H9 (cell line): ENCODE measurements around the gene TRPM3. TPM values are rescaled to one million over a fixed set of nuclear protein-coding genes. Genes with fewer than 3 reads are reported as not detected.

Experiments used
- DNase-seq: peaks from one replicate; pipeline ENCODE4 v3.0.0-alpha.2; 2017
- H2AFZ ChIP-seq: one replicate; pipeline ENCODE4 v1.6.1; 2013; ENCODE audit warnings: mild to moderate bottlenecking, low read length, control low read depth, moderate library complexity
- H2AK5ac ChIP-seq: 2 replicates; pipeline ENCODE4 v1.6.1; 2013; ENCODE audit warnings: low read length, control low read depth, mixed read lengths; ENCODE audit not compliant: insufficient read length
- H2BK120ac ChIP-seq: one replicate; pipeline ENCODE4 v1.6.1; 2013; ENCODE audit warnings: low read depth, mild to moderate bottlenecking, low read length, control low read depth, inconsistent platforms; ENCODE audit not compliant: poor library complexity, severe bottlenecking
- H2BK12ac ChIP-seq: 2 replicates; pipeline ENCODE4 v1.6.1; 2013; ENCODE audit warnings: low read length, control low read depth, mixed read lengths, low read depth; ENCODE audit not compliant: insufficient read length
- H2BK15ac ChIP-seq: 2 replicates; pipeline ENCODE4 v1.6.1; 2013; ENCODE audit warnings: low read depth, low read length, control low read depth
- H2BK20ac ChIP-seq: one replicate; pipeline ENCODE4 v1.6.1; 2013; ENCODE audit warnings: low read depth, mild to moderate bottlenecking, low read length, control low read depth, inconsistent platforms; ENCODE audit not compliant: poor library complexity, severe bottlenecking
- H2BK5ac ChIP-seq: 2 replicates; pipeline ENCODE4 v1.6.1; 2013; ENCODE audit warnings: low read length, control low read depth, mixed read lengths; ENCODE audit not compliant: insufficient read length
- H3K14ac ChIP-seq: 2 replicates; pipeline ENCODE4 v1.6.1; 2013; ENCODE audit warnings: low read length, control low read depth; ENCODE audit not compliant: insufficient read depth
- H3K18ac ChIP-seq: 2 replicates; pipeline ENCODE4 v1.6.1; 2013; ENCODE audit warnings: low read depth, mild to moderate bottlenecking, mixed read lengths, low read length, control low read depth; ENCODE audit not compliant: insufficient read length
- H3K23ac ChIP-seq: 2 replicates; pipeline ENCODE4 v1.6.1; 2013; ENCODE audit warnings: low read length, control low read depth, mixed read lengths, low read depth; ENCODE audit not compliant: insufficient read length
- H3K23me2 ChIP-seq: 2 replicates; pipeline ENCODE4 v1.6.1; 2013; ENCODE audit warnings: low read depth, mild to moderate bottlenecking, mixed read lengths, low read length, control low read depth; ENCODE audit not compliant: insufficient read length, poor library complexity, severe bottlenecking
- H3K27ac ChIP-seq: 2 replicates; pipeline ENCODE4 v1.5.1; 2013; ENCODE audit warnings: low read length, control low read depth, mixed read lengths, low read depth; ENCODE audit not compliant: insufficient read length
- H3K27me3 ChIP-seq: 2 replicates; pipeline ENCODE4 v1.6.1; 2013; ENCODE audit warnings: low read length, control low read depth, inconsistent platforms; ENCODE audit not compliant: insufficient read depth
- H3K4ac ChIP-seq: 2 replicates; pipeline ENCODE4 v1.6.1; 2013; ENCODE audit warnings: low read depth, mild to moderate bottlenecking, control low read depth, inconsistent platforms, low read length, moderate library complexity
- H3K4me1 ChIP-seq: 2 replicates; pipeline ENCODE4 v1.6.1; 2013; ENCODE audit warnings: low read length, control low read depth, inconsistent platforms; ENCODE audit not compliant: insufficient read depth
- H3K4me2 ChIP-seq: 2 replicates; pipeline ENCODE4 v1.6.1; 2013; ENCODE audit warnings: low read length, control low read depth, mixed read lengths; ENCODE audit not compliant: insufficient read length, insufficient read depth
- H3K56ac ChIP-seq: 2 replicates; pipeline ENCODE4 v1.6.1; 2013; ENCODE audit warnings: low read depth, mild to moderate bottlenecking, mixed read lengths, low read length, control low read depth; ENCODE audit not compliant: insufficient read length
- H3K79me1 ChIP-seq: 2 replicates; pipeline ENCODE4 v1.6.1; 2013; ENCODE audit warnings: low read depth, mild to moderate bottlenecking, moderate library complexity, low read length, control low read depth, inconsistent platforms; ENCODE audit not compliant: insufficient read depth, poor library complexity, severe bottlenecking
- H3K79me2 ChIP-seq: 2 replicates; pipeline ENCODE4 v1.6.1; 2013; ENCODE audit warnings: low read length, control low read depth, inconsistent platforms; ENCODE audit not compliant: insufficient read depth
- H3K9ac ChIP-seq: 2 replicates; pipeline ENCODE4 v1.6.1; 2013; ENCODE audit warnings: low read length, control low read depth, mixed read lengths; ENCODE audit not compliant: insufficient read length; ENCODE audit errors: extremely low read depth
- H3K9me3 ChIP-seq: one replicate; pipeline ENCODE4 v1.6.1; 2013; ENCODE audit warnings: low read depth, low read length, inconsistent platforms; ENCODE audit not compliant: control insufficient read depth
- H3T11ph ChIP-seq: one replicate; pipeline ENCODE4 v1.6.1; 2013; ENCODE audit warnings: mild to moderate bottlenecking, low read length, control low read depth, inconsistent platforms
- H4K20me1 ChIP-seq: one replicate; pipeline ENCODE4 v1.6.1; 2013; ENCODE audit not compliant: control insufficient read depth, insufficient read length, insufficient read depth
- H4K5ac ChIP-seq: 2 replicates; pipeline ENCODE4 v1.6.1; 2013; ENCODE audit warnings: low read depth, mild to moderate bottlenecking, mixed read lengths, low read length, control low read depth; ENCODE audit not compliant: insufficient read length
- H4K8ac ChIP-seq: replicated peaks from 2 replicates; pipeline ENCODE4 v1.6.1; 2013; ENCODE audit warnings: low read length, control low read depth, mixed read lengths, low read depth; ENCODE audit not compliant: insufficient read length
- H4K91ac ChIP-seq: 2 replicates; pipeline ENCODE4 v1.6.1; 2013; ENCODE audit warnings: low read depth, mild to moderate bottlenecking, moderate library complexity, mixed read lengths, low read length, control low read depth; ENCODE audit not compliant: insufficient read length
- H3K27ac Mint-ChIP-seq, 3 experiments: 2 replicates in 2 of 3; 3 replicates in 1 of 3; pipeline ENCODE4 v1.8.0; 2020 to 2021; ENCODE audit warnings: mixed read lengths in 3 of 3, mild to moderate bottlenecking in 1 of 3, moderate library complexity in 1 of 3
- H3K27me3 Mint-ChIP-seq: 2 replicates; pipeline ENCODE4 v1.8.0; 2021; ENCODE audit warnings: low read depth, mild to moderate bottlenecking, moderate library complexity, mixed read lengths
- H3K36me3 Mint-ChIP-seq, 3 experiments: 2 replicates in 2 of 3; 3 replicates in 1 of 3; pipeline ENCODE4 v1.8.0; 2020 to 2021; ENCODE audit warnings: low read depth in 3 of 3, mixed read lengths in 3 of 3; ENCODE audit not compliant: insufficient read depth in 1 of 3
- H3K4me1 Mint-ChIP-seq, 2 experiments: 2 replicates each; pipeline ENCODE4 v1.8.0; 2020; ENCODE audit warnings: mixed read lengths in 2 of 2
- H3K4me3 Mint-ChIP-seq, 2 experiments: 2 replicates in 1 of 2; 3 replicates in 1 of 2; pipeline ENCODE4 v1.8.0; 2020 to 2021; ENCODE audit warnings: mild to moderate bottlenecking in 2 of 2, mixed read lengths in 2 of 2, moderate library complexity in 1 of 2
- H3K9me3 Mint-ChIP-seq, 2 experiments: 2 replicates in 1 of 2; 3 replicates in 1 of 2; pipeline ENCODE4 v1.8.0; 2020; ENCODE audit warnings: mild to moderate bottlenecking in 2 of 2, mixed read lengths in 2 of 2, moderate library complexity in 1 of 2
- CTCF ChIP-seq: fragments of 200-600 bp; sonication (generic); conservative IDR thresholded peaks from 3 replicates; pipeline ENCODE4 v1.8.0; 2021; ENCODE audit warnings: antibody characterized with exemption, mild to moderate bottlenecking
- WGBS: extraction: QIAGEN DNeasy Blood & Tissue Kit; methylation state at CpG from one replicate; pipeline ENCODE4 v1.1.7; 2013; ENCODE audit warnings: missing lambda C conversion rate, low lambda C conversion rate, mixed read lengths; ENCODE audit not compliant: insufficient read length; ENCODE audit errors: extremely low coverage; 5-methylcytosine and 5-hydroxymethylcytosine counted together
- total RNA-seq: library from RNA; stranded (reverse); gene quantifications from 2 replicates; pipeline ENCODE4 v1.2.1, GENCODE V29; 2021

TRPM3 gene
- total RNA-seq, 1 experiment from 2014 or later = 10.3 TPM

- H3K9me3 Mint-ChIP-seq = no peaks in the 10 kb centered on the region
- H3K36me3 Mint-ChIP-seq = no peaks in the 10 kb centered on the region; a peak in 1 of 7 replicates
- Histone ChIP-seq H2BK5ac (no peak overlapping the region), H2BK120ac (no peak overlapping the region), H2BK15ac (no peak overlapping the region), H3K27ac (no peak overlapping the region), H3K79me1 (no peaks in the 10 kb centered on the region), H2BK12ac (no peak overlapping the region), H3K56ac (no peak overlapping the region), H2AFZ (no peak overlapping the region), H4K5ac (no peak overlapping the region), H3K18ac (no peak overlapping the region), H3K27me3 (no peaks in the 10 kb centered on the region), H3K4me1 (no peaks in the 10 kb centered on the region), H3K4me2 (no peak overlapping the region), H4K20me1 (no peaks in the 10 kb centered on the region), H4K8ac (no peak overlapping the region), H2AK5ac (no peak overlapping the region), H3K23me2 (no peaks in the 10 kb centered on the region), H3T11ph (no peak overlapping the region), H3K14ac (no peak overlapping the region), H3K4ac (no peak overlapping the region), H4K91ac (no peak overlapping the region), H3K23ac (no peak overlapping the region), H3K9ac (no peak overlapping the region), H3K9me3 (no peaks in the 10 kb centered on the region), H3K79me2 (no peaks in the 10 kb centered on the region), H2BK20ac (no peak overlapping the region)
- WGBS = no CpG with 5 or more reads among the region's 1 CpG
- H3K4me3 Mint-ChIP-seq = no peak overlapping the region
- TF ChIP-seq CTCF = no peak
- no peaks in the 10 kb centered on the region; the same call in 1 of the 2 replicates for H3K27me3 Mint-ChIP-seq
- DNase-seq = no peak
- no peak overlapping the region for H3K27ac Mint-ChIP-seq
- H3K4me1 Mint-ChIP-seq = no peaks in the 10 kb centered on the region
Measured at GRCh38 chr9:70672161-70672649, 449.2 kb downstream of the TRPM3 start.
